ENCODE measurements around the gene BANF1.

DNA sequence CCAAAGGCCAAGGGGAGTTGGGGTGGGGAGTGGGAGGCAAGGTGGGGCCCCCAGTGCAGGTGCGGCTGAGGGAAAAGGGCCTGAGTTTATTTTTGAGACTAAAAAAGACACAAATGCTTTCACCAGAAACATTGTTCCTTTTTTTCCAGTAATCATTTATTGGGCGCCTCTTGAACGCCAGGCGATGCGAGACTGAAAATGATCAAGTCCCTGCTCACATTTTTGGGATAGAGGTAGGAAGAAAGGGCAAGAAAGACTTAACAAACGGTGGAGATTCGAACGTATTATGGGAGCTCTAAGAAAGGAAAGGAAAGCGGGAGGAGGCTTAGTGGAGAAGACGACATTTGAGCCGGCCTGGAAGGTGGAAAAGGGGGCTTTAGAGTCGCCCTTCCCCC lies 49.1 kb downstream of the BANF1 start:
- TF ChIP-seq, protein P1, sequence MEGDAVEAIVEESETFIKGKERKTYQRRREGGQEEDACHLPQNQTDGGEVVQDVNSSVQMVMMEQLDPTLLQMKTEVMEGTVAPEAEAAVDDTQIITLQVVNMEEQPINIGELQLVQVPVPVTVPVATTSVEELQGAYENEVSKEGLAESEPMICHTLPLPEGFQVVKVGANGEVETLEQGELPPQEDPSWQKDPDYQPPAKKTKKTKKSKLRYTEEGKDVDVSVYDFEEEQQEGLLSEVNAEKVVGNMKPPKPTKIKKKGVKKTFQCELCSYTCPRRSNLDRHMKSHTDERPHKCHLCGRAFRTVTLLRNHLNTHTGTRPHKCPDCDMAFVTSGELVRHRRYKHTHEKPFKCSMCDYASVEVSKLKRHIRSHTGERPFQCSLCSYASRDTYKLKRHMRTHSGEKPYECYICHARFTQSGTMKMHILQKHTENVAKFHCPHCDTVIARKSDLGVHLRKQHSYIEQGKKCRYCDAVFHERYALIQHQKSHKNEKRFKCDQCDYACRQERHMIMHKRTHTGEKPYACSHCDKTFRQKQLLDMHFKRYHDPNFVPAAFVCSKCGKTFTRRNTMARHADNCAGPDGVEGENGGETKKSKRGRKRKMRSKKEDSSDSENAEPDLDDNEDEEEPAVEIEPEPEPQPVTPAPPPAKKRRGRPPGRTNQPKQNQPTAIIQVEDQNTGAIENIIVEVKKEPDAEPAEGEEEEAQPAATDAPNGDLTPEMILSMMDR (IDR thresholded peaks at IDR 0.05; ENCODE audit: low read depth, low read length, missing input control), result no peak
- TF ChIP-seq, protein P2, sequence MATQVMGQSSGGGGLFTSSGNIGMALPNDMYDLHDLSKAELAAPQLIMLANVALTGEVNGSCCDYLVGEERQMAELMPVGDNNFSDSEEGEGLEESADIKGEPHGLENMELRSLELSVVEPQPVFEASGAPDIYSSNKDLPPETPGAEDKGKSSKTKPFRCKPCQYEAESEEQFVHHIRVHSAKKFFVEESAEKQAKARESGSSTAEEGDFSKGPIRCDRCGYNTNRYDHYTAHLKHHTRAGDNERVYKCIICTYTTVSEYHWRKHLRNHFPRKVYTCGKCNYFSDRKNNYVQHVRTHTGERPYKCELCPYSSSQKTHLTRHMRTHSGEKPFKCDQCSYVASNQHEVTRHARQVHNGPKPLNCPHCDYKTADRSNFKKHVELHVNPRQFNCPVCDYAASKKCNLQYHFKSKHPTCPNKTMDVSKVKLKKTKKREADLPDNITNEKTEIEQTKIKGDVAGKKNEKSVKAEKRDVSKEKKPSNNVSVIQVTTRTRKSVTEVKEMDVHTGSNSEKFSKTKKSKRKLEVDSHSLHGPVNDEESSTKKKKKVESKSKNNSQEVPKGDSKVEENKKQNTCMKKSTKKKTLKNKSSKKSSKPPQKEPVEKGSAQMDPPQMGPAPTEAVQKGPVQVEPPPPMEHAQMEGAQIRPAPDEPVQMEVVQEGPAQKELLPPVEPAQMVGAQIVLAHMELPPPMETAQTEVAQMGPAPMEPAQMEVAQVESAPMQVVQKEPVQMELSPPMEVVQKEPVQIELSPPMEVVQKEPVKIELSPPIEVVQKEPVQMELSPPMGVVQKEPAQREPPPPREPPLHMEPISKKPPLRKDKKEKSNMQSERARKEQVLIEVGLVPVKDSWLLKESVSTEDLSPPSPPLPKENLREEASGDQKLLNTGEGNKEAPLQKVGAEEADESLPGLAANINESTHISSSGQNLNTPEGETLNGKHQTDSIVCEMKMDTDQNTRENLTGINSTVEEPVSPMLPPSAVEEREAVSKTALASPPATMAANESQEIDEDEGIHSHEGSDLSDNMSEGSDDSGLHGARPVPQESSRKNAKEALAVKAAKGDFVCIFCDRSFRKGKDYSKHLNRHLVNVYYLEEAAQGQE (IDR thresholded peaks at IDR 0.05), result no peak
- no peak for TF ChIP-seq JUND (IDR thresholded peaks at IDR 0.05)
- no peak for TF ChIP-seq FOXA1 (IDR thresholded peaks at IDR 0.05)
- TF ChIP-seq, protein P3, sequence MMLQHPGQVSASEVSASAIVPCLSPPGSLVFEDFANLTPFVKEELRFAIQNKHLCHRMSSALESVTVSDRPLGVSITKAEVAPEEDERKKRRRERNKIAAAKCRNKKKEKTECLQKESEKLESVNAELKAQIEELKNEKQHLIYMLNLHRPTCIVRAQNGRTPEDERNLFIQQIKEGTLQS (IDR thresholded peaks at IDR 0.05), result no peak
- TF ChIP-seq, protein P4, sequence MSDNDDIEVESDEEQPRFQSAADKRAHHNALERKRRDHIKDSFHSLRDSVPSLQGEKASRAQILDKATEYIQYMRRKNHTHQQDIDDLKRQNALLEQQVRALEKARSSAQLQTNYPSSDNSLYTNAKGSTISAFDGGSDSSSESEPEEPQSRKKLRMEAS (IDR thresholded peaks at IDR 0.05), result no peak
- TF ChIP-seq TAF1 (conservative IDR thresholded peaks at IDR 0.05), result no peak
- TF ChIP-seq, protein P5, sequence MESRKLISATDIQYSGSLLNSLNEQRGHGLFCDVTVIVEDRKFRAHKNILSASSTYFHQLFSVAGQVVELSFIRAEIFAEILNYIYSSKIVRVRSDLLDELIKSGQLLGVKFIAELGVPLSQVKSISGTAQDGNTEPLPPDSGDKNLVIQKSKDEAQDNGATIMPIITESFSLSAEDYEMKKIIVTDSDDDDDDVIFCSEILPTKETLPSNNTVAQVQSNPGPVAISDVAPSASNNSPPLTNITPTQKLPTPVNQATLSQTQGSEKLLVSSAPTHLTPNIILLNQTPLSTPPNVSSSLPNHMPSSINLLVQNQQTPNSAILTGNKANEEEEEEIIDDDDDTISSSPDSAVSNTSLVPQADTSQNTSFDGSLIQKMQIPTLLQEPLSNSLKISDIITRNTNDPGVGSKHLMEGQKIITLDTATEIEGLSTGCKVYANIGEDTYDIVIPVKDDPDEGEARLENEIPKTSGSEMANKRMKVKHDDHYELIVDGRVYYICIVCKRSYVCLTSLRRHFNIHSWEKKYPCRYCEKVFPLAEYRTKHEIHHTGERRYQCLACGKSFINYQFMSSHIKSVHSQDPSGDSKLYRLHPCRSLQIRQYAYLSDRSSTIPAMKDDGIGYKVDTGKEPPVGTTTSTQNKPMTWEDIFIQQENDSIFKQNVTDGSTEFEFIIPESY (IDR thresholded peaks at IDR 0.05), result no peak
- no peak for TF ChIP-seq GABPA (IDR thresholded peaks at IDR 0.05 in 1 of 2, conservative IDR thresholded peaks at IDR 0.05 in 1 of 2)
- TF ChIP-seq RAD21 (IDR thresholded peaks at IDR 0.05), result no peak
- TF ChIP-seq SP1 (IDR thresholded peaks at IDR 0.05), result no peak
- no peak for TF ChIP-seq HNF4G (IDR thresholded peaks at IDR 0.05)
- no peak for TF ChIP-seq YY1 (IDR thresholded peaks at IDR 0.05)
- TF ChIP-seq EGR1 (IDR thresholded peaks at IDR 0.05; ENCODE audit: low read depth in 2 of 2), result no peak
